Lower leg skin (tissue), 3 donors: Measurements from ENCODE around the gene TRPM3.

Source experiments
- POLR2A ChIP-seq, 2 donors: fragments of 450-650 bp; IDR thresholded peaks; one replicate each; pipeline ENCODE4 v1.6.1; 2016 to 2017; ENCODE audit warnings: antibody characterized with exemption in 2 of 2, mild to moderate bottlenecking in 1 of 2, moderate library complexity in 1 of 2
- TF ChIP-seq, protein P1 (sequence below), 3 donors: fragments of 450-650 bp; IDR thresholded peaks; one replicate each; pipeline ENCODE4 v1.5.1; 2016; ENCODE audit warnings: antibody characterized with exemption in 3 of 3, mild to moderate bottlenecking in 3 of 3, moderate library complexity in 2 of 3

DNA sequence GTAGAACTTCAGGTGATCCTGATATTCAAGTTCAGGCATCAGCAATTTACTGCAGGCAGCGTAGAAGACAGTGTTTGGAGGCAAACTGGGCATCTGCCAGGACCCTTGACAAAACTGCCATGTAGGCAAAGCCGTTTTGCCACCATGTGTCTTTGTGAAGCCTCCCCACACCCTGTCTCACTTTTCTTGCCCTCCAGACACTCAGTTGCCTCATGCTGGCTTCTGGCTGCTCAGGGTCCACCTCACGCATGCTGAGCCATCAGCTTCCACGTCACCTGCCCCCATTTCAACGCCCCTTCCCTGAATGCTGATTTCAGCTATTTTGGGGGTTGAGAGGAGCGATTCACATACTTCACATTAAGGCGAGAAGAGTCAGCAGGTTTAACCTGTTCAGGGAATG lies 541.7 kb downstream of the TRPM3 start:
- TF ChIP-seq, protein P1, sequence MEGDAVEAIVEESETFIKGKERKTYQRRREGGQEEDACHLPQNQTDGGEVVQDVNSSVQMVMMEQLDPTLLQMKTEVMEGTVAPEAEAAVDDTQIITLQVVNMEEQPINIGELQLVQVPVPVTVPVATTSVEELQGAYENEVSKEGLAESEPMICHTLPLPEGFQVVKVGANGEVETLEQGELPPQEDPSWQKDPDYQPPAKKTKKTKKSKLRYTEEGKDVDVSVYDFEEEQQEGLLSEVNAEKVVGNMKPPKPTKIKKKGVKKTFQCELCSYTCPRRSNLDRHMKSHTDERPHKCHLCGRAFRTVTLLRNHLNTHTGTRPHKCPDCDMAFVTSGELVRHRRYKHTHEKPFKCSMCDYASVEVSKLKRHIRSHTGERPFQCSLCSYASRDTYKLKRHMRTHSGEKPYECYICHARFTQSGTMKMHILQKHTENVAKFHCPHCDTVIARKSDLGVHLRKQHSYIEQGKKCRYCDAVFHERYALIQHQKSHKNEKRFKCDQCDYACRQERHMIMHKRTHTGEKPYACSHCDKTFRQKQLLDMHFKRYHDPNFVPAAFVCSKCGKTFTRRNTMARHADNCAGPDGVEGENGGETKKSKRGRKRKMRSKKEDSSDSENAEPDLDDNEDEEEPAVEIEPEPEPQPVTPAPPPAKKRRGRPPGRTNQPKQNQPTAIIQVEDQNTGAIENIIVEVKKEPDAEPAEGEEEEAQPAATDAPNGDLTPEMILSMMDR (IDR thresholded peaks at IDR 0.05), result no peak
- TF ChIP-seq POLR2A (IDR thresholded peaks at IDR 0.05), result no peak
